GM10847 (cell line): ENCODE results near the gene ILKAP.

ENCODE experiments used
- POLR2A ChIP-seq: IDR thresholded peaks from 2 replicates; pipeline ENCODE4 v1.6.1; 2011; ENCODE audit not compliant: insufficient read length; ENCODE audit errors: extremely low read depth

Gene ILKAP

GRCh38 chr2:238155761-238156694, 47.5 kb downstream of the ILKAP start:
- TF ChIP-seq POLR2A: no peak

- TF ChIP-seq POLR2A: no peak
Observed at GRCh38 chr2:238155051-238155760, 48.3 kb downstream of the ILKAP start.

GRCh38 chr2:238154570-238154969, 48.9 kb downstream of the ILKAP start:
- TF ChIP-seq POLR2A: no peak

- no peak for TF ChIP-seq POLR2A
Observed at GRCh38 chr2:238152771-238153688, 50.5 kb downstream of the ILKAP start.

GRCh38 chr2:238151628-238152235, 51.8 kb downstream of the ILKAP start:
- no peak for TF ChIP-seq POLR2A

GRCh38 chr2:238151205-238151604, 52.3 kb downstream of the ILKAP start:
- no peak for TF ChIP-seq POLR2A

GRCh38 chr2:238150686-238151085, 52.8 kb downstream of the ILKAP start:
- TF ChIP-seq POLR2A: no peak

GRCh38 chr2:238149841-238150572, 53.5 kb downstream of the ILKAP start:
- no peak for TF ChIP-seq POLR2A

- no peak for TF ChIP-seq POLR2A
Observed at GRCh38 chr2:238148981-238149380, 54.5 kb downstream of the ILKAP start.

- no peak for TF ChIP-seq POLR2A
Observed at GRCh38 chr2:238146884-238147544, 56.5 kb downstream of the ILKAP start.

- no peak for TF ChIP-seq POLR2A
Observed at GRCh38 chr2:238145851-238146250, 57.6 kb downstream of the ILKAP start.

GRCh38 chr2:238145046-238145445, 58.4 kb downstream of the ILKAP start:
- no peak for TF ChIP-seq POLR2A

GRCh38 chr2:238144262-238144661, 59.2 kb downstream of the ILKAP start:
- TF ChIP-seq POLR2A: no peak

GRCh38 chr2:238143239-238143951, 60.1 kb downstream of the ILKAP start:
- TF ChIP-seq POLR2A: no peak
